ENCODE measurements around the gene SH2D1B. TPM values are rescaled to one million over a fixed set of nuclear protein-coding genes. Genes with fewer than 3 reads are reported as not detected.

Gene SH2D1B
- total RNA-seq, 4 donors from 2014 or later: not detected

Other genes starting within 250 kb of the SH2D1B start
- not detected for gene SPATA46, start 35.3 kb downstream of the SH2D1B start, total RNA-seq
- 10 to 100 TPM in 1 of 4 donors, 1 to 10 TPM in 3; 3.7 to 14.4 (median 9.6) TPM for gene C1orf226, start 30.4 kb downstream of the SH2D1B start, total RNA-seq
- gene UHMK1, start 85.7 kb upstream of the SH2D1B start, total RNA-seq: 10 to 100 TPM; 23.4 to 27.1 (median 24.2) TPM
- gene UAP1, start 149.6 kb upstream of the SH2D1B start, total RNA-seq: 10 to 100 TPM; 29.6 to 40.0 (median 31.3) TPM
- gene DDR2, start 220.3 kb upstream of the SH2D1B start, total RNA-seq: 10 to 100 TPM; 15.1 to 36.9 (median 20.0) TPM